GM18873 (cell line): ENCODE data around the gene GNLY.
"Not testable (repeated sequence)": the region's sequence is repeated elsewhere in the genome, so short reads cannot be mapped to it uniquely, and the experiment has no call there.

ENCODE experiments used
- ATAC-seq: cut with Tn5 transposase; IDR thresholded peaks from one replicate; pipeline ENCODE4 v1.9.1; 2021; ENCODE audit warnings: mild to moderate bottlenecking, moderate library complexity, moderate number of reproducible peaks; ENCODE audit not compliant: unreplicated experiment, low FRiP score

Gene GNLY

GRCh38 chr2:85694052-85695025 is at the start of gene GNLY:
Gene GNLY (plus strand): TSS chr2:85694358. CDS start chr2:85694419, 61 bp downstream.
- no peak for ATAC-seq

- no peak for ATAC-seq
Observed at GRCh38 chr2:85644909-85645308, 49.2 kb upstream of the GNLY start.

DNA sequence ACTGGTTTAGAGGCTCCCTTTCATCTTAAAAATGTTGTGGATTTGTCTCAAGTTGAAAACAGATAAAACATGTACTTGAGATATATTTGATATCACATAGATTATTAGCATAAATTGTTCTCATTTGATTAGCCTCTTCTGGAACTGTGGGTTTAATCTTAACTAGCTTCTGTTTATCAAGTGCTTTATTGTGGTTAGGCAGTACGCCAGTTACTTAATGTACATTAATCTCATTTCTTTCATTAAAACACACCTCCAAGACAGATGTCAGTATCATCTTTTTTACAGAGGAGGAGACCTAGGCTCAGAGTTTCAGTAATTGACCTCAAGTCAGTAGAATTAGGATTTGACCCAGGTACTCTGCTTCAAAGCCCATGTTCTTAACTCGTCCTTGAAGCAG is 48.0 kb upstream of the GNLY start:
- ATAC-seq = no peak

- no peak for ATAC-seq
Observed at GRCh38 chr2:85647823-85648526, 46.2 kb upstream of the GNLY start.

DNA sequence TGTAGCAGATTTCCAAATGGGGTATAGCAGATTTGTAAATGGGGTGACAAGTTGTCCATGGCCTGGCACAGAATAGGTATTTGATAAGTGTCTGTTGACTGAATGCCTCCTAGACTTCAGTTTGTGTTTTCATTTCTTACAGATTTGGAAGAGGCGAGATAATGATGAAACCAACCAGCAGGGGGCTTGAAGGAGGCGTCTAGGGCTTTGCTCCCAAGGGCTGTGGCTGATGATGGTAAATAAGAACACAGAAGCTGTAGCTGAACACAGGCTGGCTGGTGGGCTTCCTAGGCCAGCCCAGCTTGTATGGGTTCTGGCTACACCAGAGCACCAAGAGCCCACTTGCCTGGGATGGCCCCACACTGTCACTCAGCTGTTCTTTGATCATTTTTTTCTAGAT is 45.5 kb upstream of the GNLY start:
- ATAC-seq = no peak

DNA sequence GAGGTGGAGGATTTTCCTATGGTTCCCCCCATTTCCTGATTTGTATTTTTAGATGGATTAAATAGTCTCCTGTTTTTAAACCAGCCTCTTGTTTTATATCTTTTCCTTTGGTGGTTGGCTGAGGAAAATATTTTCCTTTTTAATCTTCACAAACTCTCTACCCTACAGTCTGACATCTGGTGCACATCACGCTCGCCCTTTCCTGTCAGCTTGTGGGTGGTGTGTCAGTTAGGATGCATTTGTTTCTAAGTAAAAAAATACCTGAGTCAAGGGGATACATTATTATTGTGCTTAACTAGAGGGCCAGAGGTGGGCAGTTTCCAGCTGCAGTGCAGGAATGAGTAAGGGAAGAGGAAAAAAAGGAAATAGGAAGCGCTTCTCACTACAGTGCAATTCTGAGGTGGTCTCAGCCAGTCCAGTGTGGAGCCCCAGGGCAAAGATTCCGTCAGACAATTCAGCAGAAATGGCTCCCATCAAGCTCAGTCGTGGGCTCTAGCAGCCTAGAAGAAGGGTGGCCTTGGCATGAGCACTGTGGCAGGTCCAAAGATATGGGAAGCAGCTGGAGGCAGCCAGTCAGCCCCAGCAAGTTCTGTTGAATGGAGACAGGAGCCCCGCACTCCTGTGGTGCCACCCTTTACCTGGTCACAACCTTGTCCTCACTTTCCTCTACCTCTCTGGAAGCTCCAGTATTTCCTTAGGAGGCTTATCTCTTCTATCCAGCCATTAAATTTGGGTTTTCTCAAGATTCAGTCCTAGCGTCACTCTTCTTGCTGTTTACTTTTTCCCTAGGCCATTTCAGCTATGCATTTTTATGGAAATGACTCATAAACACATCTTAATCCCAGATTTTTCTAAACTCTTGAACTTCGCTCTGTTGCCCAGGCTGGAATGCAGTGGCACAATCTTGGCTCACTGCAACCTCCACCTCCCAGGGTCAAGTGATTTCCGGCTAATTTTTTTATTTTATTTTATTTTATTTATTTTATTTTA is 44.7 kb upstream of the GNLY start:
- no peak for ATAC-seq

GRCh38 chr2:85650456-85650855 is 43.7 kb upstream of the GNLY start:
- no peak for ATAC-seq

DNA sequence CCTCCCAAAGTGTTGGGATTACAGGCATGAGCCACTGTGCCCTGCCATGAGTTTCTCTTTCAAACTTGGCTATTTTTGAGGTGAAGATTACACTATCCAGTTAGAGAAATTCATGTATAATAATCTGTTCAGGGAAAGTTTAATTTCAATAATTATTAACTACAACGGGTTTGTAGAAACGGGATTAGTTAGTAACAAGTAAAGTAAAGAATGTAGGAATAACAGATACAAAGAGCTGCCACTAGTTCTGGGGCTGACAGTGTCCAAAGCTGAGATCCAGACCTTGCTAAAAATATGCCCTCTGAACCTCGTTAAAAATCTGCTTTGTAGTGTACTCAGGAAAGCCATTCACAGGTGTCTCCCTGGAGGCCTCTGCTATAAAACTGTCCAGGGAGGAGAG is 43.1 kb upstream of the GNLY start:
- ATAC-seq = no peak

DNA sequence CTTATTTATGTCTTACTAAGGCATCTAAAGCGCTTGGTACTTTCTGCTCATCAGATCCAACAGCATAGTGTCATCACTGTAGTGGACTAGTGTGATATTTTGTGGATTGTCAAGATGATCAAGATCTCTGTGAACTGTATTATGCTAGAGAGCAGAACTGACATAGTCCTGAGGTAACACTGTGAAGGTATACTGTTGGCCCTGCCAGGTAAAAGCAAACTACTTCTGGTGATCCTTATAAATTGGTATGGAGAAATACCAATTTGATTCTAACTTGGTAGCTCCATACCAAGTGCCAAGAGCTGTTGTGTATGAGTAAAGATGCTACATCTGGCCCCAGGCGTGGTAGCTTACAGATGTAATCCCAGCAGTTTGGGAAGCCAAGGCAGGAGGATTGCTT is 42.1 kb upstream of the GNLY start:
- no peak for ATAC-seq

GRCh38 chr2:85653996-85654395 is 40.2 kb upstream of the GNLY start:
- ATAC-seq = no peak

- no peak for ATAC-seq
Observed at GRCh38 chr2:85655961-85656417, 38.2 kb upstream of the GNLY start.

- ATAC-seq = no peak
Observed at GRCh38 chr2:85656468-85656867, 37.7 kb upstream of the GNLY start.

GRCh38 chr2:85657399-85657798 is 36.8 kb upstream of the GNLY start:
- ATAC-seq = not testable (repeated sequence)

- no peak for ATAC-seq
Observed at GRCh38 chr2:85659324-85659981, 34.7 kb upstream of the GNLY start.

DNA sequence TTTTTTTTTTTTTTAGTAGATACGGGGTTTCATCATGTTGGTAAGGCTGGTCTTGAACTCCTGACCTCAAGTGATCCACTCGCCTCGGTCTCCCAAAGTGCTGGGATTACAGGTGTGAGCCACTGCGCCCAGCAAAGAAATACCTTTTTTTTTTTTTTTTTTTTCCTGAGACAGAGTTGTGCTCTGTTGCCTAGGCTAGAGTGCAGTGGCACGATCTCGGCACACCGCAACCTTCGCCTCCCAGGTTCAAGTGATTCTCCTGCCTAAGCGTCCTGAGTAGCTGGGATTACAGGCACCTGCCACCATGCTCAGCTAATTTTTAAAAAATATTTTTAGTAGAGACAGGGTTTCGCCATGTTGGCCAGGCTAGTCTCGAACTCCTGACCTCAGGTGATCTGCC is 33.9 kb upstream of the GNLY start:
- not testable (repeated sequence) for ATAC-seq

- no peak for ATAC-seq
Observed at GRCh38 chr2:85660725-85661124, 33.4 kb upstream of the GNLY start.

GRCh38 chr2:85661139-85661858 is 32.9 kb upstream of the GNLY start:
- ATAC-seq = no peak

GRCh38 chr2:85662899-85663593 is 31.1 kb upstream of the GNLY start:
- ATAC-seq = no peak
